ENCODE results near the gene FAM72B.
"Not testable (repeated sequence)": the region's sequence is repeated elsewhere in the genome, so short reads cannot be mapped to it uniquely, and the experiment has no call there.

GRCh38 chr1:121154811-121155210, 29.3 kb downstream of the FAM72B start:
- TF ChIP-seq CTCF (conservative IDR thresholded peaks at IDR 0.05; ENCODE audit: low read depth, low read length); EZH2 (IDR thresholded peaks at IDR 0.05; ENCODE audit: borderline replicate concordance, low read depth, low read length, poor library complexity, severe bottlenecking): not testable (repeated sequence)
